ENCODE measurements around the gene RANGRF.
A peak's percentile ranks its signal among the peaks of the same experiment; 100 is the strongest.

The RANGRF gene

GRCh38 chr17:8274816-8275215, 13.7 kb upstream of the RANGRF start:
- Histone ChIP-seq H4K8ac (ENCODE audit: low read length) (no peak overlapping the region), H2BK15ac (ENCODE audit: low read depth, poor library complexity, severe bottlenecking) (no peak overlapping the region), H3K36me3 (ENCODE audit: control insufficient read depth in 1 of 2, insufficient read depth in 2 of 2, low read depth in 1 of 2, low read length in 2 of 2) (peaks cover 3 to 13% of the 10 kb centered on the region in 2 experiments), H4K91ac (ENCODE audit: low read length) (no peak overlapping the region), H3K9ac (ENCODE audit: low read length) (no peak overlapping the region), H3K27me3 (ENCODE audit: control insufficient read depth in 1 of 2, insufficient read depth in 1 of 2, low read length in 2 of 2) (no peaks in the 10 kb centered on the region), H2BK12ac (ENCODE audit: low read length in 2 of 2) (no peak overlapping the region), H3K4me3 (ENCODE audit: insufficient read depth in 1 of 2, low read depth in 1 of 2, low read length in 2 of 2) (no peak overlapping the region), H3K23ac (ENCODE audit: low read length in 2 of 2) (no peak overlapping the region), H3K9me3 (ENCODE audit: control insufficient read depth, low read length) (no peaks in the 10 kb centered on the region), H2AFZ (ENCODE audit: low read depth, low read length) (no peak overlapping the region), H2BK120ac (ENCODE audit: low read depth, low read length) (no peak overlapping the region), H3K4me2 (ENCODE audit: low read length, poor library complexity, severe bottlenecking) (no peak overlapping the region), H2BK5ac (ENCODE audit: low read depth, low read length, poor library complexity, severe bottlenecking) (no peak overlapping the region), H3K79me1 (replicated peaks; ENCODE audit: low read length, poor library complexity, severe bottlenecking) (no peaks in the 10 kb centered on the region), H3K27ac (ENCODE audit: low read length, poor library complexity, severe bottlenecking) (no peak overlapping the region), H3K18ac (ENCODE audit: low read depth in 1 of 2, low read length in 2 of 2) (no peak overlapping the region), H3K4ac (ENCODE audit: low read depth in 1 of 2, low read length in 2 of 2) (no peak overlapping the region), H3K4me1 (ENCODE audit: control insufficient read depth, insufficient read depth, low read depth, low read length) (no peaks in the 10 kb centered on the region), H2AK5ac (ENCODE audit: low read length, severe bottlenecking) (no peak overlapping the region), H3K14ac (ENCODE audit: low read length in 2 of 2) (no peak overlapping the region)
- 100% methylated on average over 3 of the region's 5 CpGs for WGBS
- no peak for DNase-seq

GRCh38 chr17:8275421-8276290, 12.8 kb upstream of the RANGRF start:
- Histone ChIP-seq H2BK5ac (ENCODE audit: low read depth, low read length, poor library complexity, severe bottlenecking) (no peak overlapping the region), H3K9ac (ENCODE audit: low read length) (no peak overlapping the region), H2BK15ac (ENCODE audit: low read depth, poor library complexity, severe bottlenecking) (no peak overlapping the region), H3K27me3 (ENCODE audit: control insufficient read depth in 1 of 2, insufficient read depth in 1 of 2, low read length in 2 of 2) (no peaks in the 10 kb centered on the region), H4K91ac (ENCODE audit: low read length) (peak overlapping the region; percentile 39), H3K4me1 (ENCODE audit: control insufficient read depth, insufficient read depth, low read depth, low read length) (no peaks in the 10 kb centered on the region), H3K9me3 (ENCODE audit: control insufficient read depth, low read length) (no peaks in the 10 kb centered on the region), H3K27ac (ENCODE audit: low read length, poor library complexity, severe bottlenecking) (no peak overlapping the region), H2AK5ac (ENCODE audit: low read length, severe bottlenecking) (no peak overlapping the region), H2BK12ac (ENCODE audit: low read length in 2 of 2) (no peak overlapping the region), H3K4ac (ENCODE audit: low read depth in 1 of 2, low read length in 2 of 2) (no peak overlapping the region), H3K4me3 (ENCODE audit: insufficient read depth in 1 of 2, low read depth in 1 of 2, low read length in 2 of 2) (no peak overlapping the region), H3K36me3 (ENCODE audit: control insufficient read depth in 1 of 2, insufficient read depth in 2 of 2, low read depth in 1 of 2, low read length in 2 of 2) (peaks cover 3 to 8% of the 10 kb centered on the region in 2 experiments), H2BK120ac (ENCODE audit: low read depth, low read length) (no peak overlapping the region), H3K14ac (ENCODE audit: low read length in 2 of 2) (no peak overlapping the region), H3K4me2 (ENCODE audit: low read length, poor library complexity, severe bottlenecking) (no peak overlapping the region), H3K23ac (ENCODE audit: low read length in 2 of 2) (no peak overlapping the region), H2AFZ (ENCODE audit: low read depth, low read length) (no peak overlapping the region), H4K8ac (ENCODE audit: low read length) (no peak overlapping the region), H3K79me1 (replicated peaks; ENCODE audit: low read length, poor library complexity, severe bottlenecking) (no peaks in the 10 kb centered on the region), H3K18ac (ENCODE audit: low read depth in 1 of 2, low read length in 2 of 2) (no peak overlapping the region)
- WGBS: 82% methylated on average over 9 of the region's 9 CpGs
- no peak for DNase-seq

- H2BK5ac ChIP-seq (ENCODE audit: low read depth, low read length, poor library complexity, severe bottlenecking): no peak overlapping the region
- H2AK5ac ChIP-seq (ENCODE audit: low read length, severe bottlenecking): no peak overlapping the region
- no peaks in the 10 kb centered on the region for H3K27me3 ChIP-seq (ENCODE audit: control insufficient read depth in 1 of 2, insufficient read depth in 1 of 2, low read length in 2 of 2)
- no peaks in the 10 kb centered on the region for H3K36me3 ChIP-seq (ENCODE audit: control insufficient read depth in 1 of 2, insufficient read depth in 2 of 2, low read depth in 1 of 2, low read length in 2 of 2)
- H3K9me3 ChIP-seq (ENCODE audit: control insufficient read depth, low read length): no peaks in the 10 kb centered on the region
- H3K27ac ChIP-seq (ENCODE audit: low read length, poor library complexity, severe bottlenecking): no peak overlapping the region
- 96% methylated on average over 7 of the region's 7 CpGs for WGBS
- H4K91ac ChIP-seq (ENCODE audit: low read length): no peak overlapping the region
- DNase-seq: no peak
- H3K4ac ChIP-seq (ENCODE audit: low read depth in 1 of 2, low read length in 2 of 2): no peak overlapping the region
- no peak overlapping the region for H3K18ac ChIP-seq (ENCODE audit: low read depth in 1 of 2, low read length in 2 of 2)
- no peaks in the 10 kb centered on the region for H3K79me1 ChIP-seq (replicated peaks; ENCODE audit: low read length, poor library complexity, severe bottlenecking)
- no peak overlapping the region for H3K9ac ChIP-seq (ENCODE audit: low read length)
- H3K23ac ChIP-seq (ENCODE audit: low read length in 2 of 2): no peak overlapping the region
- H4K8ac ChIP-seq (ENCODE audit: low read length): no peak overlapping the region
- H3K4me1 ChIP-seq (ENCODE audit: control insufficient read depth, insufficient read depth, low read depth, low read length): peaks cover 3% of the 10 kb centered on the region
- no peak overlapping the region for H2BK15ac ChIP-seq (ENCODE audit: low read depth, poor library complexity, severe bottlenecking)
- H3K4me3 ChIP-seq (ENCODE audit: insufficient read depth in 1 of 2, low read depth in 1 of 2, low read length in 2 of 2): no peak overlapping the region
- no peak overlapping the region for H2AFZ ChIP-seq (ENCODE audit: low read depth, low read length)
- H3K4me2 ChIP-seq (ENCODE audit: low read length, poor library complexity, severe bottlenecking): no peak overlapping the region
- no peak overlapping the region for H3K14ac ChIP-seq (ENCODE audit: low read length in 2 of 2)
- H2BK120ac ChIP-seq (ENCODE audit: low read depth, low read length): no peak overlapping the region
- no peak overlapping the region for H2BK12ac ChIP-seq (ENCODE audit: low read length in 2 of 2)
Observed at GRCh38 chr17:8277317-8277716, 11.2 kb upstream of the RANGRF start.

GRCh38 chr17:8282345-8282744, 6.1 kb upstream of the RANGRF start:
- peaks cover 3% of the 10 kb centered on the region for H3K4me1 ChIP-seq (ENCODE audit: control insufficient read depth, insufficient read depth, low read depth, low read length)

More at GRCh38 chr17:8282345-8282744, 6.1 kb upstream of the RANGRF start:
- Histone ChIP-seq H2BK15ac (ENCODE audit: low read depth, poor library complexity, severe bottlenecking) (no peak overlapping the region), H2AK5ac (ENCODE audit: low read length, severe bottlenecking) (no peak overlapping the region), H3K9ac (ENCODE audit: low read length) (no peak overlapping the region), H3K14ac (ENCODE audit: low read length in 2 of 2) (no peak overlapping the region), H3K18ac (ENCODE audit: low read depth in 1 of 2, low read length in 2 of 2) (no peak overlapping the region), H3K4ac (ENCODE audit: low read depth in 1 of 2, low read length in 2 of 2) (peak overlapping the region in 1 of 2 experiments; percentile 24), H3K79me1 (replicated peaks; ENCODE audit: low read length, poor library complexity, severe bottlenecking) (no peaks in the 10 kb centered on the region), H3K36me3 (ENCODE audit: control insufficient read depth in 1 of 2, insufficient read depth in 2 of 2, low read depth in 1 of 2, low read length in 2 of 2) (no peaks in the 10 kb centered on the region), H4K91ac (ENCODE audit: low read length) (no peak overlapping the region), H3K4me3 (ENCODE audit: insufficient read depth in 1 of 2, low read depth in 1 of 2, low read length in 2 of 2) (no peak overlapping the region), H2BK120ac (ENCODE audit: low read depth, low read length) (no peak overlapping the region), H3K4me2 (ENCODE audit: low read length, poor library complexity, severe bottlenecking) (no peak overlapping the region), H3K23ac (ENCODE audit: low read length in 2 of 2) (no peak overlapping the region), H4K8ac (ENCODE audit: low read length) (no peak overlapping the region), H2AFZ (ENCODE audit: low read depth, low read length) (no peak overlapping the region), H2BK5ac (ENCODE audit: low read depth, low read length, poor library complexity, severe bottlenecking) (no peak overlapping the region), H3K27me3 (ENCODE audit: control insufficient read depth in 1 of 2, insufficient read depth in 1 of 2, low read length in 2 of 2) (no peaks in the 10 kb centered on the region), H2BK12ac (ENCODE audit: low read length in 2 of 2) (peak overlapping the region in 1 of 2 experiments; percentile 11), H3K9me3 (ENCODE audit: control insufficient read depth, low read length) (no peaks in the 10 kb centered on the region), H3K27ac (ENCODE audit: low read length, poor library complexity, severe bottlenecking) (no peak overlapping the region)
- WGBS: 59% methylated on average over 3 of the region's 3 CpGs
- DNase-seq: no peak

Measured in mesenchymal stem cell (in vitro differentiated cells and primary cell).